GM12892 (cell line): Measurements from ENCODE around the gene SUSD3.

Source experiments
- POLR2A ChIP-seq: IDR thresholded peaks from 2 replicates; pipeline ENCODE4 v1.6.1; 2011; ENCODE audit warnings: low read depth, low read length, control low read depth
- POLR2AphosphoS5 ChIP-seq: IDR thresholded peaks from 2 replicates; pipeline ENCODE4 v1.6.1; 2011; ENCODE audit warnings: low read depth, low read length, control low read depth
- TAF1 ChIP-seq: IDR thresholded peaks from 2 replicates; pipeline ENCODE4 v1.6.1; 2011; ENCODE audit warnings: low read depth, mild to moderate bottlenecking, control low read depth, low read length, borderline replicate concordance

DNA sequence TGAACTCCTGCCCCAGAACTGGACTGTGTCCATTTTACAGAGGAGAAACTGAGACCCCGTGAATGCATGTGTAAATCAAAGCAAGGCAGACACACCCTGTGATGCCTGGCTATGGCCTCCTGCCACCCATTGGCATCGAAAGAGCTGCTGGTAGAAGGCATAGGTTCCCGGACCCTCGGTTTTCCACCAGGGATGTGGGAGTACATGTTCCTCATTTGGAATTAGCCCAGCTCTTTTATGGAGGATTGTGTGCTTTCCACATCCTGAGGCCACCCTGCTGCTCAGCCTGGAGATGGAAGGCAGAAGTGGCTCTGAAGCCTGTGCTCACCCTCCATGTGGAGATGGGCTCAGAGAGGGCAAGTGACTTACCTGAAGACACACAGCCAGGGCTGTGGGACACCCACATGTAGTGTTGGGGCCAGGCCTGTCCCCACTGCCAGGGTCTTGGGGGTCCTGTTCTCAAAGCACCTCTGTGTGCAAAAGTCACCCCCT is 2.8 kb downstream of the SUSD3 start:
- no peak for TF ChIP-seq POLR2A
- no peak for TF ChIP-seq POLR2AphosphoS5
- no peak for TF ChIP-seq TAF1
